ENCODE results near the gene SH3PXD2A. TPM values are rescaled to one million over a fixed set of nuclear protein-coding genes. Genes with fewer than 3 reads are reported as not detected.

SH3PXD2A gene
- total RNA-seq: 17.2 and 26.1 TPM in 2 replicates

GRCh38 chr10:103855424-103855823 is at the start of gene SH3PXD2A:
Gene SH3PXD2A, minus strand, starts transcription at chr10:103855576. Its CDS starts 310 bp downstream, at chr10:103855266.

Other genes starting within 250 kb of the SH3PXD2A start
- 41.2 and 44.6 TPM in 2 replicates for gene STN1, start 62.6 kb upstream of the SH3PXD2A start, total RNA-seq
- 51.1 and 56.5 TPM in 2 replicates for gene SLK, start 111.6 kb upstream of the SH3PXD2A start, total RNA-seq
- gene COL17A1, start 230.3 kb upstream of the SH3PXD2A start, total RNA-seq: 507 and 607 TPM in 2 replicates

All from airway epithelial cell (primary cell).